Neural cell (in vitro differentiated cells): ENCODE data around the gene SPAG7. TPM values are rescaled to one million over a fixed set of nuclear protein-coding genes. Genes with fewer than 3 reads are reported as not detected.
A peak's percentile ranks its signal among the peaks of the same experiment; 100 is the strongest.

Experiments used
- H2AFZ ChIP-seq: fragments of 200-600, 300-800 bp; sonication (generic), shearing (Covaris generic); 2 replicates; pipeline ENCODE4 v1.6.0; 2014; ENCODE audit warnings: low read depth, mild to moderate bottlenecking, antibody characterized with exemption, low read length, moderate library complexity
- H3F3A ChIP-seq: fragments of 200-600 bp; shearing (Covaris generic); 2 replicates; pipeline ENCODE4 v1.6.1; 2016; ENCODE audit warnings: mild to moderate bottlenecking, moderate library complexity, mixed read lengths, antibody characterized with exemption, low read length; ENCODE audit not compliant: insufficient read depth, poor library complexity, severe bottlenecking
- H3K27ac ChIP-seq: fragments of 200-600, 300-800 bp; sonication (generic), shearing (Covaris generic); 2 replicates; pipeline ENCODE4 v1.5.1; 2014; ENCODE audit warnings: mild to moderate bottlenecking, low read length, moderate library complexity
- H3K27me3 ChIP-seq: fragments of 300-800, 200-600 bp; sonication (generic), shearing (Covaris generic); 2 replicates; pipeline ENCODE4 v1.6.0; 2014; ENCODE audit warnings: mild to moderate bottlenecking, low read depth, low read length, moderate library complexity; ENCODE audit not compliant: insufficient read depth
- H3K36me3 ChIP-seq: fragments of 300-800, 200-600 bp; sonication (generic), shearing (Covaris generic); 2 replicates; pipeline ENCODE4 v1.5.1; 2014; ENCODE audit warnings: mild to moderate bottlenecking, antibody characterized with exemption, low read length, moderate library complexity; ENCODE audit not compliant: insufficient read depth
- H3K4me2 ChIP-seq: fragments of 300-800, 200-600 bp; sonication (generic), shearing (Covaris generic); 2 replicates; pipeline ENCODE4 v1.6.0; 2014; ENCODE audit warnings: mild to moderate bottlenecking, low read length
- H3K4me3 ChIP-seq: fragments of 300-800, 200-600 bp; sonication (generic), shearing (Covaris generic); 2 replicates; pipeline ENCODE4 v1.5.1; 2014; ENCODE audit warnings: mild to moderate bottlenecking, low read length, moderate library complexity
- H3K79me2 ChIP-seq: fragments of 200-600 bp; shearing (Covaris generic); replicated peaks from 2 replicates; pipeline ENCODE4 v1.6.0; 2014; ENCODE audit warnings: mild to moderate bottlenecking, low read length, moderate library complexity; ENCODE audit not compliant: insufficient read depth
- H3K9ac ChIP-seq: fragments of 300-800, 200-600 bp; sonication (generic), shearing (Covaris generic); 2 replicates; pipeline ENCODE4 v1.6.1; 2016; ENCODE audit warnings: mild to moderate bottlenecking, low read length, mixed read lengths
- H3K9me2 ChIP-seq: fragments of 200-600 bp; shearing (Covaris generic); 2 replicates; pipeline ENCODE4 v1.6.1; 2016; ENCODE audit warnings: mild to moderate bottlenecking, low read length, mixed read lengths; ENCODE audit not compliant: insufficient read depth
- H3K9me3 ChIP-seq: fragments of 200-600, 300-800 bp; sonication (generic), shearing (Covaris generic); 2 replicates; pipeline ENCODE4 v1.6.1; 2016; ENCODE audit warnings: mild to moderate bottlenecking, mixed run types, low read length, moderate library complexity, mixed read lengths
- H4K20me1 ChIP-seq: fragments of 200-600 bp; shearing (Covaris generic); 2 replicates; pipeline ENCODE4 v1.6.1; 2016; ENCODE audit warnings: mild to moderate bottlenecking, mixed run types; ENCODE audit not compliant: insufficient read depth
- EP300 ChIP-seq: fragments of 450-650 bp; conservative IDR thresholded peaks from 2 replicates; pipeline ENCODE4 v1.6.1; 2014; ENCODE audit warnings: antibody characterized with exemption, mild to moderate bottlenecking, moderate library complexity; ENCODE audit not compliant: poor library complexity, severe bottlenecking
- EZH2 ChIP-seq: fragments of 200-600, 300-800 bp; shearing (Covaris generic), sonication (generic); IDR thresholded peaks from 2 replicates; pipeline ENCODE4 v1.6.1; 2014; ENCODE audit warnings: antibody characterized with exemption, low read length, borderline replicate concordance, mild to moderate bottlenecking; ENCODE audit not compliant: insufficient read depth, poor library complexity, severe bottlenecking
- MXI1 ChIP-seq: fragments of 450-650 bp; conservative IDR thresholded peaks from 2 replicates; pipeline ENCODE4 v1.6.1; 2014; ENCODE audit warnings: antibody characterized with exemption, mild to moderate bottlenecking; ENCODE audit not compliant: poor library complexity, severe bottlenecking
- POLR2AphosphoS5 ChIP-seq: IDR thresholded peaks from 2 replicates; pipeline ENCODE4 v1.6.1; 2012
- RAD21 ChIP-seq: fragments of 450-650 bp; conservative IDR thresholded peaks from 2 replicates; pipeline ENCODE4 v1.6.1; 2014; ENCODE audit warnings: antibody characterized with exemption, mild to moderate bottlenecking, moderate library complexity
- SMC3 ChIP-seq: fragments of 450-650 bp; conservative IDR thresholded peaks from 2 replicates; pipeline ENCODE4 v1.6.1; 2014; ENCODE audit warnings: antibody characterized with exemption, mild to moderate bottlenecking, moderate library complexity; ENCODE audit not compliant: poor library complexity
- TAF1 ChIP-seq: IDR thresholded peaks from 2 replicates; pipeline ENCODE4 v1.6.1; 2012; ENCODE audit warnings: low read depth
- polyA plus RNA-seq: library from polyadenylated mRNA; depleted of rRNA; stranded (reverse); fragments of >200 nt; gene quantifications from 2 replicates; pipeline ENCODE4 v1.2.3, GENCODE V29; 2014
- TF ChIP-seq, protein P1 (sequence below): fragments of 450-650 bp; IDR thresholded peaks from 2 replicates; pipeline ENCODE4 v1.5.1; 2014; ENCODE audit warnings: antibody characterized with exemption, mild to moderate bottlenecking, moderate library complexity; ENCODE audit not compliant: poor library complexity, severe bottlenecking
- TF ChIP-seq, protein P2 (sequence below): IDR thresholded peaks from 2 replicates; pipeline ENCODE4 v1.6.1; 2012; ENCODE audit warnings: borderline replicate concordance

The SPAG7 gene
- polyA plus RNA-seq, 1 donor from 2014 or later = 66.4 TPM

GRCh38 chr17:4939796-4940554, 27.6 kb downstream of the SPAG7 start, which contains the start of the genes RNF167 and SLC25A11:
Gene RNF167, plus strand, starts transcription at chr17:4940268. Its CDS starts 642 bp downstream, at chr17:4940910.
Gene SLC25A11, minus strand, starts transcription at chr17:4940046. Its CDS starts 136 bp downstream, at chr17:4939910.
- no peaks in the 10 kb centered on the region for H3K9me3 ChIP-seq
- no peaks in the 10 kb centered on the region for H3K27me3 ChIP-seq
- peak within 1 kb of the TSS; percentile 92 for H3K9ac ChIP-seq
- peaks cover 20% of the 10 kb centered on the region for H3K79me2 ChIP-seq
- peak within 1 kb of the TSS; percentile 75 for H2AFZ ChIP-seq
- H3K9me2 ChIP-seq = no peaks in the 10 kb centered on the region
- no peaks in the 10 kb centered on the region for H4K20me1 ChIP-seq
- H3F3A ChIP-seq = no peaks in the 10 kb centered on the region
- peak within 1 kb of the TSS; percentile 83 for H3K4me3 ChIP-seq
- H3K36me3 ChIP-seq = no peaks in the 10 kb centered on the region
- H3K4me2 ChIP-seq = peak within 1 kb of the TSS; percentile 86
- TF ChIP-seq TAF1 (peak; percentile 52), SMC3 (peak; percentile 50), EP300 (peak; percentile 15), EZH2 (no peak), POLR2AphosphoS5 (peak; percentile 91), MXI1 (peak; percentile 85), RAD21 (peak; percentile 47)
- TF ChIP-seq, protein P1, sequence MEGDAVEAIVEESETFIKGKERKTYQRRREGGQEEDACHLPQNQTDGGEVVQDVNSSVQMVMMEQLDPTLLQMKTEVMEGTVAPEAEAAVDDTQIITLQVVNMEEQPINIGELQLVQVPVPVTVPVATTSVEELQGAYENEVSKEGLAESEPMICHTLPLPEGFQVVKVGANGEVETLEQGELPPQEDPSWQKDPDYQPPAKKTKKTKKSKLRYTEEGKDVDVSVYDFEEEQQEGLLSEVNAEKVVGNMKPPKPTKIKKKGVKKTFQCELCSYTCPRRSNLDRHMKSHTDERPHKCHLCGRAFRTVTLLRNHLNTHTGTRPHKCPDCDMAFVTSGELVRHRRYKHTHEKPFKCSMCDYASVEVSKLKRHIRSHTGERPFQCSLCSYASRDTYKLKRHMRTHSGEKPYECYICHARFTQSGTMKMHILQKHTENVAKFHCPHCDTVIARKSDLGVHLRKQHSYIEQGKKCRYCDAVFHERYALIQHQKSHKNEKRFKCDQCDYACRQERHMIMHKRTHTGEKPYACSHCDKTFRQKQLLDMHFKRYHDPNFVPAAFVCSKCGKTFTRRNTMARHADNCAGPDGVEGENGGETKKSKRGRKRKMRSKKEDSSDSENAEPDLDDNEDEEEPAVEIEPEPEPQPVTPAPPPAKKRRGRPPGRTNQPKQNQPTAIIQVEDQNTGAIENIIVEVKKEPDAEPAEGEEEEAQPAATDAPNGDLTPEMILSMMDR = peak; percentile 35
- TF ChIP-seq, protein P2, sequence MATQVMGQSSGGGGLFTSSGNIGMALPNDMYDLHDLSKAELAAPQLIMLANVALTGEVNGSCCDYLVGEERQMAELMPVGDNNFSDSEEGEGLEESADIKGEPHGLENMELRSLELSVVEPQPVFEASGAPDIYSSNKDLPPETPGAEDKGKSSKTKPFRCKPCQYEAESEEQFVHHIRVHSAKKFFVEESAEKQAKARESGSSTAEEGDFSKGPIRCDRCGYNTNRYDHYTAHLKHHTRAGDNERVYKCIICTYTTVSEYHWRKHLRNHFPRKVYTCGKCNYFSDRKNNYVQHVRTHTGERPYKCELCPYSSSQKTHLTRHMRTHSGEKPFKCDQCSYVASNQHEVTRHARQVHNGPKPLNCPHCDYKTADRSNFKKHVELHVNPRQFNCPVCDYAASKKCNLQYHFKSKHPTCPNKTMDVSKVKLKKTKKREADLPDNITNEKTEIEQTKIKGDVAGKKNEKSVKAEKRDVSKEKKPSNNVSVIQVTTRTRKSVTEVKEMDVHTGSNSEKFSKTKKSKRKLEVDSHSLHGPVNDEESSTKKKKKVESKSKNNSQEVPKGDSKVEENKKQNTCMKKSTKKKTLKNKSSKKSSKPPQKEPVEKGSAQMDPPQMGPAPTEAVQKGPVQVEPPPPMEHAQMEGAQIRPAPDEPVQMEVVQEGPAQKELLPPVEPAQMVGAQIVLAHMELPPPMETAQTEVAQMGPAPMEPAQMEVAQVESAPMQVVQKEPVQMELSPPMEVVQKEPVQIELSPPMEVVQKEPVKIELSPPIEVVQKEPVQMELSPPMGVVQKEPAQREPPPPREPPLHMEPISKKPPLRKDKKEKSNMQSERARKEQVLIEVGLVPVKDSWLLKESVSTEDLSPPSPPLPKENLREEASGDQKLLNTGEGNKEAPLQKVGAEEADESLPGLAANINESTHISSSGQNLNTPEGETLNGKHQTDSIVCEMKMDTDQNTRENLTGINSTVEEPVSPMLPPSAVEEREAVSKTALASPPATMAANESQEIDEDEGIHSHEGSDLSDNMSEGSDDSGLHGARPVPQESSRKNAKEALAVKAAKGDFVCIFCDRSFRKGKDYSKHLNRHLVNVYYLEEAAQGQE = peak; percentile 67
- H3K27ac ChIP-seq = peak within 1 kb of the TSS; percentile 97

- peak overlapping the region; percentile 83 for H3K4me3 ChIP-seq
- H3K9me3 ChIP-seq = no peaks in the 10 kb centered on the region
- H4K20me1 ChIP-seq = no peaks in the 10 kb centered on the region
- TF ChIP-seq POLR2AphosphoS5 (no peak), SMC3 (no peak), EZH2 (no peak), RAD21 (no peak), TAF1 (no peak), EP300 (no peak), MXI1 (no peak)
- TF ChIP-seq, protein P2 = no peak
- TF ChIP-seq, protein P1 = no peak
- no peak overlapping the region for H2AFZ ChIP-seq
- H3F3A ChIP-seq = no peaks in the 10 kb centered on the region
- peaks cover 20% of the 10 kb centered on the region for H3K79me2 ChIP-seq
- no peaks in the 10 kb centered on the region for H3K36me3 ChIP-seq
- H3K4me2 ChIP-seq = peak overlapping the region; percentile 86
- H3K27ac ChIP-seq = peak overlapping the region; percentile 97
- H3K9me2 ChIP-seq = no peaks in the 10 kb centered on the region
- peak overlapping the region; percentile 92 for H3K9ac ChIP-seq
- H3K27me3 ChIP-seq = no peaks in the 10 kb centered on the region
Measured at GRCh38 chr17:4939546-4939795, 28.1 kb downstream of the SPAG7 start.
